Astrocyte of the hippocampus (primary cell): ENCODE data around the gene TMPRSS7.
"Not testable (repeated sequence)": the region's sequence is repeated elsewhere in the genome, so short reads cannot be mapped to it uniquely, and the experiment has no call there.

ENCODE experiments used
- DNase-seq: peaks from one replicate; pipeline ENCODE4 v3.0.0; 2011; ENCODE audit warnings: low read depth, low spot score

Gene TMPRSS7

DNA sequence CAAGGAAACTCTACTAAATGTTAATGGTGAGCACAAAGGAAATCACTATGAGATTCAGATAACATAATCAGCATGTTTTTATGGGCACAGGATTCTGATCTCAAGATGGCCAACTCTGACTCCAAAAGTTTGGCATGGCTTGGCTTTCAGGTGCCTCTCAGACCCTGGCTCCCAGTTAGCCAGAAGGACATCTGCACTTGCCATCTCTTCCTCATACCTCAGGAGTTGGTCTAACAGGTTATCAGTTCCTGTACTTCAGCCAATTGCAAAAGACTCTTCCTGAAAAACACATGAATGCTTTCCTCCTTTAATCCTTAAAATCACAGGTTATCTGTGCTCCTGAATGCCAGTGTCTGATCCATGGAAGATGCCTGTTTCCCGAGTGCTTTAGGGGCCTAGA, 25.0 kb downstream of the TMPRSS7 start:
- DNase-seq = no peak

GRCh38 chr3:112061152-112061551, 26.6 kb downstream of the TMPRSS7 start:
- DNase-seq = peak; percentile 79

- DNase-seq = not testable (repeated sequence)
These were observed 38.0 kb downstream of the TMPRSS7 start for GRCh38 chr3:112072387-112073060.

DNA sequence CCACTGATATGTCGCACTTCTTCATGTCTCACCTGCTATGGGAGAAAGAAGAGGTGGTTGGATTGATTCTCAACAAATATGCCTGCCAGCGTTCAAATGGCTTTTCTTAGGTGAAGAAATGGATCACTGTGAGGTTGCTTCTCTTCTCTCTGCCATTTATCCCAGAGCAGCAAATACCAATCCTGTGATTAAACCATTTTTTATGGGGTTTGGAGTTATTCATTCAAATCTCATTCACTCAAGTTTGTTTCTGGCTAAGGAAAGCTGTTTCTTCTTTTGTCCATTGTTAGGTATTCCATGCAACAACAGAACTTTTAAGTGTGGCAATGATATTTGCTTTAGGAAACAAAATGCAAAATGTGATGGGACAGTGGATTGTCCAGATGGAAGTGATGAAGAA, 39.5 kb downstream of the TMPRSS7 start:
- DNase-seq = no peak

- DNase-seq = peak; percentile 92
These were observed 40.3 kb downstream of the TMPRSS7 start for GRCh38 chr3:112074616-112075497.

- no peak for DNase-seq
These were observed 43.9 kb downstream of the TMPRSS7 start for GRCh38 chr3:112078125-112079083.

DNA sequence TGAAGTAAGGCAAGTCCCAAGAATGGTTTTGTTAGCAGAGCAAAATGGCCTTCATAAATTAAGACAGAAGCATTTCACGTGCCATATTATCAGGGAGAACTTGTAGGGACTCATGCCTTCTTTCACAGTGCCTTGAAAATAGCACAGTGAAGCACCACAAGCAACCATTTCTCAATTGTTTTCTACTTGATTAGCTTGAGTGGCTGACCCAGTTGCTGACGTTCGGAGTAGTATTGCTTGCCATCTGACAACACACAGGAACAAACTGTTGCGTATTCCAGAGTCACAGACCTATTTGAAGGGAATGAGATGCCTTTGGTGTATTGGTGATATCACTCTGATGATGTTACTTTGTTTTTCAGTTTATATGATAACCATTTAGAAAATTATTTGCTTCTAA, 48.7 kb downstream of the TMPRSS7 start:
- DNase-seq = no peak

DNA sequence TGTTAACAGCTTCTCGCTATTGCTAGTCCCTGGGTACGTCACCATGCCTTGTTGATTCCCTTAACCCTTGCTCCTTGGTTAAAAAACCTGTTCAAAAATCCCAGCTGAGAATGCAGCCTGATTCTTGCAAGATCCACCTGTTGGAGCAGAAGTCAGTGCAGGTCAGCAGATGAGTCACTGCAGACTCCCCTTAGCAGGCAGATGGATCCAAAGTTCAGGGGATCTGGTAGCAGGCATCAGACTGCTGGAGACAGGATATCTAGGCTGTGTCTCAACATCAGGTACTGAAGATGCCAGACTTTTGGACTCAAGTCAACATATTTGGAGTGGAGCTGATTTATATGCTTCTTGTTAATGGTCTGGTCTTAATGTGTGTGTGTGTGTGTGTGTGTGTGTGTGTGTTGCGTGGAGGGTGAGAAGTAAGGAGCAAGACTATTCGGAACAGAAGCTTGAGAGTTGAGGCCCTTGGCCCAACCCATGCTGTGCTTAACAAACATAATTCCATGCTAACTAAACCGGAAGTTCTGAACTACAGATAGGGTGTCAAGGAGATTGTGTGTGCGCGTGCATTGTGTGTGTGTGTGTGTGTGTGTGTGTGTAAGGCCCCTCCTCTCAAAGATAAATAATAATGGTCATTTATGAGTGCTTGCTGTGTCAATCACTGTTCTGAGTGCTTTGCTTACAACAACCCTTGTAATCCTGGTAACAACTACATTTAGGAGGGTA, 50.6 kb downstream of the TMPRSS7 start:
- DNase-seq = no peak

DNA sequence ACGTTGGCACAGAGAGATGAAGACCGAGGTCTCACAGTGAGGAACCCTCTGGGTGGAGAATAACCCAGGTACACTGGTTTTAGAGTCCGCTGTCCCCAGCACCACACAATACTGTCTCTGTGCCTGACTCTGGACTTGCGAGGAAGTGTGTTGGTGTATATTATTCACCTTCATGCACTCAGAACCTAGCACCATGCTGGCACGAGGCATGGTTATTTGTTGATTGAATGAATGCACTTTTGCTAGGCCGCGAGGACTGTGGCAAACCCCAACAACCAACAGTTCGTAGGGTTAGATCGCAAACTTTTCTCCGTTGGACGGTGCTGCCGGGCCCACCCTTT, 51.2 kb downstream of the TMPRSS7 start:
- no peak for DNase-seq

GRCh38 chr3:112086076-112086854, 51.7 kb downstream of the TMPRSS7 start, which contains the start of gene C3orf52:
TSS of gene C3orf52 (plus strand) at chr3:112086389. CDS start at chr3:112086408, 19 bp downstream.
- peak; percentile 95 for DNase-seq

- peak; percentile 47 for DNase-seq
These were observed 52.5 kb downstream of the TMPRSS7 start for GRCh38 chr3:112086875-112087524.

DNA sequence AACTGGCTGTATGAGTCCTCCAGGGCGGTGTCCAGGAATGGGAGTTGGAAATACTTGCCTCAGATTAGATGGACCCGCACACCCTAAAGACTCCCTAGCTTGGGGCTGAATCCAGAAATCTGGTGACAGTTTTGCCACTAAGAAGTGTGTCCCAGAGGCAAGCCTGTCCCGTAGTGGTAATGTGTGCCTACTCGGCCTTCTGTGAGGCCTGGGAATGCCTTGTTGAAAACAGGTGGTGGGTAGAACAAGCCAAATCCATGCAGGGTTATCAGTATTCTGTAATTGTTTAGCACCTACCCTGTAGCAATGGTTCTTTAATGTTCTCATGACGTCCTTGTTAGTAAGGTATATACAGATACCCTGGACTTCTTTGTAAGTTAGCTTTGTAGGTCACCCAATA, 53.2 kb downstream of the TMPRSS7 start:
- no peak for DNase-seq

GRCh38 chr3:112088944-112089343, 54.4 kb downstream of the TMPRSS7 start:
- no peak for DNase-seq

GRCh38 chr3:112089956-112090886, 55.7 kb downstream of the TMPRSS7 start:
- no peak for DNase-seq

DNA sequence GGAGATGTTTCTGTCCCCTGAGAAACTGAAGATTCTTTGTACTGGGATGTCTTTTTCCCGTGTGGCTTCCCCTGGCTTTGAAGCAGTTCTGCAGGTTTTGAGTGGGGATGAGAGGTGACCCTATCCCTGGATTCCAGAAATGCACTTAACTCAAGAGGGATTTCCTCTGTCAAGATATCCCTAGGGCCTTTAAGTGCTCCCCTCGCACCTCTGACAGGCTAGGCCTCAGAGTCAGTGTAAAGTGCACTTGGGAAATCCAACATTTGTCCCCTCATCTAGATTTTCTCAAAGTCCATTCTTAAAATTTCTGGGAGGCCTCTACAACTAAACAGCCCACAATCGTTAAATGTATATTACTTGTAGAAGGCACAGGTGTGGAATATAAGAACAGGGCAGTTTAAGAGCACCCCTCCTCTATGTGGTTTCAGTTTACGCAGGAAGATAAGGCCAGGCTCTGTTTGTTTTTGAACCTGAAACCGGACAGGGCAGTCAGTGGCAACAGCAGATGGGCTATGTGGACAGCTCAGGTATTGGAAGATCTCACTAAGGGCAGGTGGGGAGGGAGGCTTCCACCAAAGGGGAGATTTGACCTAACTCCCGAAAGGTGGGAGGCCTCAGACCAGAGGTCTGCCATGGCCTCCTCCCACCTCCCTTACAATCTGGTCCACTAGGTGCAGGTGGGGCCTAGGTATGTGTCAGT, 56.5 kb downstream of the TMPRSS7 start:
- DNase-seq = no peak

GRCh38 chr3:112092496-112093179, 58.1 kb downstream of the TMPRSS7 start:
- peak; percentile 81 for DNase-seq

- no peak for DNase-seq
These were observed 58.6 kb downstream of the TMPRSS7 start for GRCh38 chr3:112093180-112093522.

DNA sequence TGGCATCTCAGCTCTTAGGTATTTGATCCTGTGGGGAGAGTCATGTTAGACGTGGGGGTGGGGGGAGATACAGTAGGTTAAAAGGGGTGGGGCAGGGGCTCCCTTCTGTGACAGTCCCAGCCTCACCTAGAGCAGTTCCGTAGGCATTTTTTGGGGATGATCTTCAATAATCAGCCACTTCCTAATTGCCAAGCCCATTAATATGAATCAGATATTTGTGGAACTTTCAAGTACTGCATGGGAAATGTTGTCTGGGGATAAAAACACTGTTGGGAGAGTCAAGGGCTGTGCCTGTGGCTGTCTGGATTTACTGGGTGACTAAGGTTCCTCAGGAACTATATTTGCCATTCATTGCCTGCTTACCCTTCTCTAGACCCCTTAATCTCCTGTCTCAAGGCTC, 61.2 kb downstream of the TMPRSS7 start:
- no peak for DNase-seq
